Stimulated activated CD4-positive, alpha-beta T cell treated with anti-CD3 and anti-CD28 coated beads, Interleukin-1b, Interleukin-23, amount 100 ng/mL, for 4 hours (primary cell): ENCODE data around the gene MCM9.
"Not testable (repeated sequence)": the region's sequence is repeated elsewhere in the genome, so short reads cannot be mapped to it uniquely, and the experiment has no call there.

Source experiments
- DNase-seq, 2 donors: peaks; one replicate each; pipeline ENCODE4 v3.0.0-alpha.2; 2020; ENCODE audit warnings: low read depth in 2 of 2

Gene MCM9

GRCh38 chr6:118893807-118894424 is 41.0 kb downstream of the MCM9 start, which contains the start of gene ASF1A:
Gene ASF1A, plus strand, starts transcription at chr6:118894152. Its CDS starts 262 bp downstream, at chr6:118894414.
- peak; percentile 90 to 93 for DNase-seq

DNA sequence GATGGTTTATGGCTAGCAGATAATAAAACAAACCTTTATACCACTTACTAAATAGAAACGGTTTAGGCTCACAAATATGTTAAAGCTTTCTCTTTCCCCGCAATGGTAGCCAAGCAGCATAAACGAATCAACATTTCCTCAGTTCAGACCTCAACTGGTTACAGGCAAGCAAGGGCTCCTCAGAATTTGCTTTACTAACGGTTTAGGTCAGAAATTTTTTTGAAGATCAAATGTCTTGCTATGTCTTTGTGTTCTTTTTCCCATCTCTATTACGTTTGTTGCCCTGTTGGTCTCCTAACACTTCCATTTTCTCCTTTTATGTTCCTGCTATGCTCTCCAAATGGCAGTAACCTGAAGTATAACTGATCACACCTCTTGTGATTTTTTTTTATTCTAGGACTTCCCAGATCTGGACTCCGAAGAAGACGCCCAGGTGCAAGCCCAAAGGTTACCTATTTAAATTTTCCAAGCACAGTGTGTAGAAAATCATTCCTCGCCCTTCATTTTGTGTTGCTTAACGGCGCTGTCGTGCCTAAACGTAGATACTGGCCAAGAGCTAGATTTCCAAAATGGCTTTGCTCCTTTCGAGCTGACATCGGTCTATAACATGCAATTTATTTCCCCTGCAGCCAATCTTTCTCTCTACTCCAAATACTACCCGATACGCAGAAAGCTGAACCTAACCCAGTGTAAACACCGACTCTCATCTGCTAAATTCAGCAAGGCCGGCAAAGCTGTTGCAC is 41.7 kb downstream of the MCM9 start:
- DNase-seq, result no peak

DNA sequence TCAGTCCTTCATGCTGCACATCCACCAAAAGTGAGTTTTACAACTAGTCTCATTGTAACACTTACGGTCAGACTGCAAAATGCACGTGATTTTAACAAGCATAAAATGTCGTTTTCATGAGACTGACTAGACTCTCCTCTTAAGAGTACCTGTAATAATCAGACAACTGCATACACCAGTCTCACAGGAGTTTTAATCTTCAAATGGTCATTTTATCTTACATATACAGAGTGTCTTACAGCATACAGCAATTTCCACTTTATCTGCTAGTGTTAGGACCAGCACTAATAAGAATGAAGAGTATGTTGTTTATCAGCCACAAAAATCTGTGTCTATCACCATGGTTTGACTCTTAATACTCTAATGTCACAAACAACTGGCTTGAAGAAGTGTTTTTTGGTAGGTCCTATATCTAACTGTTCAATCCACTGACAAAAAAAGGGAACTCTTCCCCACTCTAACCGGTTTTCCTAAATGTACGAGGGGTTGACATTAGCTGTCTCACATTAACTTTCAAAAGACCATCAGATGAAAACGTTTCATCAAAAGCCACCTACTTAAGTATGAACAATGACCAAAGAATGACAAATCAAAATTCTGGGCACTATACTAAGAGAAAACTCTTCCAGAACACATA is 42.5 kb downstream of the MCM9 start:
- no peak for DNase-seq

- no peak for DNase-seq
These were observed 43.8 kb downstream of the MCM9 start for GRCh38 chr6:118890997-118891790.

- DNase-seq, result no peak
These were observed 45.8 kb downstream of the MCM9 start for GRCh38 chr6:118889163-118889562.

DNA sequence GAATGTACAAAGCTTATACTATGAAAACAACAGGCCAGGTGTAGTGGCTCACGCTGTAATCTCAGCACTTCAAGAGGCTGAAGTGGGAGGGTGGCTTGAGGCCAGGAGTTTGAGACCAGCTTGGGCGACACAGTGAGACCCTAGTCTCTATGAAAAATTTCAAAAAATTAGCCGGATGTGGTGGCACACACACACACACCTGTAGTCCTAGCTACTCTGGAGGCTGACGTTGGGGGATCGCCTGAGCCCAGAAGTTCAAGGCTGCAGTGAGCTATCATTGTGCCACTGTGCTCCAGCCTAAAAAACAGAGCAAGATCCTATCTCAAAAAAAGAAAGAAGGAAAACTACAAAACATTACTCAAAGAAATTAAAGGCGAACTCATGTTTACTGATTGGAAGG is 48.3 kb downstream of the MCM9 start:
- no peak for DNase-seq

GRCh38 chr6:118882314-118882905 is 52.5 kb downstream of the MCM9 start:
- no peak for DNase-seq

DNA sequence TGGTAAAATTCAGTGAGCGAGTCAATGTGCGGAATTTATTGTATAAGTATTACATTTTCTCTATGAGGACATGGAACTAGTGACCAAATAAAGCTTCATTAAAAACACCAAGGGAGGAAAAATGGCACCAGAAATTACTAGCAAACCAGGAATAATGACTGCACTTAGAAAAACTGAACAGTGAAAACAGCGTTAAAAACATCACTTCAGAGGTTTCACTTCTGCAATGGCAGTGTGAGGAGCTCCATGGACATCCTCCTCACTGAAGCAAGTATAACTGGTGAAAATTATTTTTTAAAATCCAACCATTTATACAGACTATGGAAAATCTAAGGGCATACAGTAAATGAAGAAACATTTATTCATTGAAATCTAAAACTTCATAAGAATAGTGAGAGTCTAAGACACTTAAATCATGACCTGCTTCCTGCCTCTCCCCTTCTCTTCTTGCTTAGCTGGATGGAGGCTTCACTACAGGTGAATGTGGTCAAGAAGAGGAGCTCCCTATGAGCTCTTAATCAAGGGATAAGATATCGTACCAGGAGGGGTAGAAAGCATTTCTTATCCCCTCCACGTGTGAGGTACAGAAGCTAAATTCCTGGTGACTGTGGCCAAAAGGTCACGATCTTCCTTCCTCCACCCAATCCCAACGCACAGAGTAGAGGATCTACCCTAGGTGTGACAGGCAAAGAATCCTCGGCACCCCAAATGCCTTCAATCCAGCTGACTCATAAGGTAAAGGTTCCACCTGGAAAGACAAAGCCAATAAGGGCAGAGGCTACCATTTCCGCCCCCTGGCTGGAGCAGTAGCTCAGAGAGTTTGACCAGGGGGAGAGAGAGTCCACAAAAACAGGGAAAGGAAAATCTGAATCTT is 53.3 kb downstream of the MCM9 start:
- DNase-seq, result no peak

DNA sequence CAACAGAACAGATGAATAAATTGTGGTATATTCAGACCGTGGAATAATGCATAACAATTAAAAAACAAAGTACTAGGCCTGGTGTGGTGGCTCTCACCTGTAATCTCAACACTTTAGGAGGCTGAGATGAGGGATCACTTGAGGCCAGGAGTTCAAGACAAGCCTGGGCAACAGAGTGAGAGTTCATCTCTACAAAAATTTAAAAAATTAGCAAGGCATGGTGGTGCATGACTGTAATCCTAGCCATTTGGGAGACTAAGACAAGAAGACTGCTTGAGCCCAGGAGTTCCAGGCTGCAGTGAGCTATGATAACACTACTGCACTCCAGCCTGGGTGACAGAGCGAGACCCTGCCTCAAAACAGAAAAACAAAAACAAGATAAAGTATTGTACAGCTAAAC is 57.2 kb downstream of the MCM9 start:
- DNase-seq, result no peak

GRCh38 chr6:118876814-118877213 is 58.1 kb downstream of the MCM9 start:
- no peak for DNase-seq

DNA sequence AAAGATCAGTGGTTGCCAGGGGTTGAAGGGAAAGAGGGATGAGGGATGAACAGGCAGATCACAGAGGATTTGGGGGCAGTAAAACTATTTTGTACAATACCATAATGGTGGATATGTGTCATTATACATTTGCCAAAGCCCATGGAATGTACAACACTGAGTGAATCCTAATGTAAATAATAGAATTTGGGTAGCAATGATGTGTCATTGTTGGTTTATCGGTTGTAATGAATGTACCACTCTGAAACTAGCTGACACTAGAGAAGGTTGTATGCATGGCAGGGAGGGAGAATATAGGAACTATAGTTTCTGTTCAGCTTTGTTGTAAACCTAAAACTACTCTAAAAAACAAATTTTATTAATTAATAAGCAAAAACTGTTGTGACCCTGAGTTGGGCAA is 58.8 kb downstream of the MCM9 start:
- no peak for DNase-seq

DNA sequence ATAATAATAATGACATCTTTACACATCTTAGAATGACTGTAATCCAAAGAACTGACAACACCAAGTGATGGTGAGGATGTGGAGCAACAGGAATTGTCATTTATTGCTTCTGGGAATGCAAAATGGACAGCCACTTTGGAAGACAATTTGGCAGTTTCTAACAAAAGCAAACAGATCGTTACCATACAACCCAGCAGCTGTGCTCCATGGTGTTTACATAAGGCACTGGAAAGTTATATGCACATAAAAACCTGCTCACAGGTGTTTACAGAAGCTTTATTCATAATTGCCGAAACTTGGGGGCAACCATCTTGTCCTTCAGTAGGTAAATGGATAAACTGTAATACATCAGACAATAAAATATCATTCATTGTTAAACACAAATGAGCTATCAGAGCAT is 59.3 kb downstream of the MCM9 start:
- no peak for DNase-seq

DNA sequence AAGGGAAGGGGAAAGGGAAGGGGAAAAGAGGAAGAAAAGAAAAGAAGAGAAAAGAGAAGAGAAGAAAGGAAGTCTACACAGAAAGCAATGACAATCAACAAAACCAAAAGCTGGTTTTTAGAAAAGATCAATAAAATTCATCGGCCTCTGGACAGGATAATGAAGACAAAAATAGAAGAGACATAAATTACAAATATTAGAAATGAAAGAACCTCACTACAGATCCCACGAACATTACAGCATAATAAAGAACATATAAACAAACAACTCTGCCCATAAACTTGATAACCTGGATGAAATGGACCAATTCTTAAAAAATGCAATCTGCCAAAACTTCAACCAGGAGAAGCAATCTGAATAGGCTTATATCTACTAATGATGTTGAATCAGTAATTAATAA is 61.7 kb downstream of the MCM9 start:
- DNase-seq, result no peak

DNA sequence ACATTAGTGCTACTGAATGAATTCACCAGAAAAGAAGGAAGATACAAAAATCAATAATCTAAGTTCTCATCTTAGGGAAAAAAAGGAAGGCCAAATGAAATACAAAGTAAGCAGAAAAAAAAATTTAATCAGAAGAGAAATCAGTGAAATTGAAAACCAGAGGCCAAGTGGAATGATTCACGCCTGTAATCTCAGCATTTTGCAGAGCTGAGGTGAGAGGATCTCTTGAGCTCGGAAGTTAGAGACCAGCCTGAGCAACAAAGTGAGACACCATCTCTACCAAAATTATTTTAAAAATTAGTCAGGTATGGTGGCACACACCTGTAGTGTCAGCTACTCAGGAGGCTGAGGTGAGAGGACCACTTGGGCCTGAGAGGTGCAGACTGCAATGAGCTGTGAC is 62.2 kb downstream of the MCM9 start:
- DNase-seq, result no peak

GRCh38 chr6:118872318-118872717 is 62.6 kb downstream of the MCM9 start:
- no peak for DNase-seq

GRCh38 chr6:118871331-118871730 is 63.6 kb downstream of the MCM9 start:
- no peak for DNase-seq

DNA sequence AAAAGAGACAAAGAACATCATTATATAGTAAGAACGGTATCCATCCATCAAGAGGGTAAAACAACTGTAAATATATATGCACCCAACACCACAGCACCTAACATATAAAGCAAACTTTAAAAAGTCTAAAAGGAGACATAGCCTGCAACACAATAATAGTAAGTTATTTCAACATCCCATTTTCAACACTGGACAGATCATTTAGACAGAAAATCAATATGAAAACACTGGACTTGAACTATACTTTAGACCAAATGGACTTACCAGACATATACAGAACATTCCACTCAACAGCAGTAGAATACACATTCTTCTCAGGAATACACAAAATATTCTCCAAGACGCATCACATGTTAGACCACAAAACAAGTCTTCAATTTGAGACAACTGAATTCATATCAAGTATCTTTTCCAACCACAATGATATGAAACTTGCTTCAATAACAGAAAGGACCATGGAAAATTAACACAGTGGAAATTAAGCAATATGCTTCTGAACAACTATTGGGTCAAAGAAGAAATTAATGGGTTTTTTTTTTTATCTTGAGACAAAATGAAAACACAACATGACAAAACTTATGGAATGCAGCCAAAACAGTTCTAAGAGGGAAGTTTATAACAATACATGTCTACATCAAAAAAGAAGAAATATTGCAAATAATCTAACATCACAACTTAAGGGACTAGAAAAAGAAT is 64.9 kb downstream of the MCM9 start:
- no peak for DNase-seq

DNA sequence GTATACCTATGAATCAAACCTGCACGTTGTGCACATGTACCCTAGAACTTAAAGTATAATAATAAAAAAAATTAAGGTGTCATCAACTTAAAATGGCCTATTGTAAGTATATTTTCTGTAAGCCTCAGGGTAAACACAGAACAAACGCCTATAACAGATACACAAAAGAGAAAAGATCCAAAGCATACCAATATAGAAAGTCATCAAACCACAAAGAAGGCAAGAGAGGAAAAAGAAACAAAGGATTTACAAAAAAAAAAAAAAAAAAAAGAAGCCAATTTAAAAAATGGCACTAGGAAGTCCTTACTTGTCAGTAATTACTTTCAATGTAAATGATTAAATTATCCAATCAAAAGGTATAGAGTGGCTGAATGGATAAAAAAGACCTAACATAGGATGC is 65.6 kb downstream of the MCM9 start:
- no peak for DNase-seq

GRCh38 chr6:118868901-118869300 is 66.1 kb downstream of the MCM9 start:
- not testable (repeated sequence) for DNase-seq

GRCh38 chr6:118867181-118867580 is 67.8 kb downstream of the MCM9 start:
- no peak for DNase-seq

- DNase-seq, result no peak
These were observed 69.9 kb downstream of the MCM9 start for GRCh38 chr6:118865100-118865391.
